Endothelial cell (in vitro differentiated cells): ENCODE data around the gene GMPR2. TPM values are rescaled to one million over a fixed set of nuclear protein-coding genes. Genes with fewer than 3 reads are reported as not detected.
"Not testable (repeated sequence)": the region's sequence is repeated elsewhere in the genome, so short reads cannot be mapped to it uniquely, and the experiment has no call there.

Experiments used
- DNase-seq: peaks from one replicate; pipeline ENCODE4 v3.0.0; 2021; ENCODE audit warnings: low spot score
- H3K27ac Mint-ChIP-seq: one replicate; pipeline ENCODE4 v1.8.0; 2021; ENCODE audit warnings: mixed read lengths, inconsistent platforms; ENCODE audit not compliant: unreplicated experiment
- H3K27me3 Mint-ChIP-seq: one replicate; pipeline ENCODE4 v1.8.0; 2021; ENCODE audit warnings: mild to moderate bottlenecking, moderate library complexity, mixed read lengths, inconsistent platforms; ENCODE audit not compliant: unreplicated experiment
- H3K36me3 Mint-ChIP-seq: one replicate; pipeline ENCODE4 v1.8.0; 2021; ENCODE audit warnings: mild to moderate bottlenecking, low read depth, mixed read lengths, inconsistent platforms; ENCODE audit not compliant: unreplicated experiment
- H3K4me1 Mint-ChIP-seq: one replicate; pipeline ENCODE4 v1.8.0; 2021; ENCODE audit warnings: mild to moderate bottlenecking, mixed read lengths, inconsistent platforms; ENCODE audit not compliant: unreplicated experiment
- H3K4me3 Mint-ChIP-seq: one replicate; pipeline ENCODE4 v1.8.0; 2021; ENCODE audit warnings: mild to moderate bottlenecking, mixed read lengths, inconsistent platforms; ENCODE audit not compliant: unreplicated experiment
- H3K9me3 Mint-ChIP-seq: one replicate; pipeline ENCODE4 v1.8.0; 2021; ENCODE audit warnings: mixed read lengths, inconsistent platforms; ENCODE audit not compliant: unreplicated experiment
- total RNA-seq: library from RNA; stranded (reverse); fragmentation: NEBNext Ultra II Directional; extraction: Animal tissue kit (Norgen Biotek cat#: 25700); gene quantifications from one replicate; pipeline ENCODE4 v1.2.1, GENCODE V29; 2021; ENCODE audit not compliant: unreplicated experiment
- TF ChIP-seq, protein P1 (sequence below): fragments of 200-600 bp; sonication (generic); IDR thresholded peaks from one replicate; pipeline ENCODE4 v1.5.0; 2021; ENCODE audit warnings: antibody characterized with exemption; ENCODE audit not compliant: unreplicated experiment

GMPR2 gene
- total RNA-seq, 1 donor from 2014 or later, result 61.3 TPM

DNA sequence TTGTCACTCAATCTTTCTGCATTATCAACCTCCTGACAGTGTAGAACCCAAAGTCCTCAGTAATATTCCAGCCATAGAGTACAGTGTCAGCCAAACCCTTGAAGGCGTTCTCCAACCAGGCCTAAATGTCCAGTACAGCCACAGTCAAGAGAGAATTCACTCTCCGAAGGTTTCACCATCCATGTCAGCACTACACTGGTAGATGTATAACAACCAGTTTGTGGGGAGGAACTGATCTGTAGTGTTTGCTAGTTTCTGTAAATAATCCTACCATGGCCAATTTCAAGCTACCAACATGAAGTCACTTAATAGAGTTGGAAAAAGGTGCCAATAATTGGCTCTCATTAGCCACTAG is 16.4 kb upstream of the GMPR2 start:
- no peak for DNase-seq
- H3K9me3 Mint-ChIP-seq, result no peaks in the 10 kb centered on the region
- H3K27ac Mint-ChIP-seq, result peak overlapping the region; percentile 79
- H3K4me3 Mint-ChIP-seq, result peak overlapping the region; percentile 95
- peaks cover 21% of the 10 kb centered on the region for H3K4me1 Mint-ChIP-seq
- peaks cover 20% of the 10 kb centered on the region for H3K27me3 Mint-ChIP-seq
- TF ChIP-seq, protein P1, sequence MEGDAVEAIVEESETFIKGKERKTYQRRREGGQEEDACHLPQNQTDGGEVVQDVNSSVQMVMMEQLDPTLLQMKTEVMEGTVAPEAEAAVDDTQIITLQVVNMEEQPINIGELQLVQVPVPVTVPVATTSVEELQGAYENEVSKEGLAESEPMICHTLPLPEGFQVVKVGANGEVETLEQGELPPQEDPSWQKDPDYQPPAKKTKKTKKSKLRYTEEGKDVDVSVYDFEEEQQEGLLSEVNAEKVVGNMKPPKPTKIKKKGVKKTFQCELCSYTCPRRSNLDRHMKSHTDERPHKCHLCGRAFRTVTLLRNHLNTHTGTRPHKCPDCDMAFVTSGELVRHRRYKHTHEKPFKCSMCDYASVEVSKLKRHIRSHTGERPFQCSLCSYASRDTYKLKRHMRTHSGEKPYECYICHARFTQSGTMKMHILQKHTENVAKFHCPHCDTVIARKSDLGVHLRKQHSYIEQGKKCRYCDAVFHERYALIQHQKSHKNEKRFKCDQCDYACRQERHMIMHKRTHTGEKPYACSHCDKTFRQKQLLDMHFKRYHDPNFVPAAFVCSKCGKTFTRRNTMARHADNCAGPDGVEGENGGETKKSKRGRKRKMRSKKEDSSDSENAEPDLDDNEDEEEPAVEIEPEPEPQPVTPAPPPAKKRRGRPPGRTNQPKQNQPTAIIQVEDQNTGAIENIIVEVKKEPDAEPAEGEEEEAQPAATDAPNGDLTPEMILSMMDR, result no peak
- H3K36me3 Mint-ChIP-seq, result peaks cover 12% of the 10 kb centered on the region

DNA sequence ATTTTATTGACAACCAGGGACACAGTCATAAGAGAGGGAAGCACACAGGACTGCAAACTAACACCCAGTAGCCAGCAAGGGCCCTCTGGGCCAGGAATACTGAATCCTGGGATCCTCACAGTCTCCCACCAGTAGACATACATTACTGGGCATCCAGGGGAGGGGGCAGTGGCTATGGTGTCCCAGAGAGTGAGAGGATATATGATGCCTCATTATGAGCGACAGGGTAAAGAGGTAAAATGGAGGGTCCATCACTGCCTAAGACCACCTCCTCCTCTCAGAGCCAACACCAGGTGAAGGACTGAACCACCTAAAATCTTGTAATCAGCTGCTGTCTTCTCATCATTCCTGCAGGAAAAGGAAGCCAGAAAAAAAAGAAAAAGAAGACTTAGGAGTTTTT is 15.9 kb upstream of the GMPR2 start:
- not testable (repeated sequence) for DNase-seq, H3K36me3 Mint-ChIP-seq, H3K9me3 Mint-ChIP-seq, H3K27ac Mint-ChIP-seq
- H3K4me3 Mint-ChIP-seq, result peak overlapping the region; percentile 95
- H3K4me1 Mint-ChIP-seq, result peaks cover 21% of the 10 kb centered on the region
- H3K27me3 Mint-ChIP-seq, result peaks cover 18% of the 10 kb centered on the region

DNA sequence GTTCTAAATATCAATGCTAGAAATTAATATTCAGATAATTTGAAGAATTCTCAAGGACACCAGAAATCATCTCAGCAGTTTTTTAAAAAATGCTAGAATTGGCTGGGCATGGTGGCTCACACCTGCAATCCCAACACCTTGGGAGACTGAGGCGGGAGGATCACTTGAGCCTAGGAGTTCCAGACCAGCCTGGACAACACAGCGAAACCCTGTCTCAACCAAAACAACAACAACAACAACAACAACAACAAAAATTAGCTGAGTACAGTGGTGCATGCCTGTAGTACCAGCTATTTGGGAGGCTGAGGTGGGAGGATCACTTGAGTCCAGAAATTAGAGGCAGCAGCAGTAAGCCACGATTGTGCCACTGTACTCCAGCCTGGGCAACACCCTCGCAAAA is 13.6 kb upstream of the GMPR2 start:
- Mint-ChIP-seq H3K4me3 (no peak overlapping the region), H3K27ac (no peak overlapping the region), H3K36me3 (peaks cover 8% of the 10 kb centered on the region)

DNA sequence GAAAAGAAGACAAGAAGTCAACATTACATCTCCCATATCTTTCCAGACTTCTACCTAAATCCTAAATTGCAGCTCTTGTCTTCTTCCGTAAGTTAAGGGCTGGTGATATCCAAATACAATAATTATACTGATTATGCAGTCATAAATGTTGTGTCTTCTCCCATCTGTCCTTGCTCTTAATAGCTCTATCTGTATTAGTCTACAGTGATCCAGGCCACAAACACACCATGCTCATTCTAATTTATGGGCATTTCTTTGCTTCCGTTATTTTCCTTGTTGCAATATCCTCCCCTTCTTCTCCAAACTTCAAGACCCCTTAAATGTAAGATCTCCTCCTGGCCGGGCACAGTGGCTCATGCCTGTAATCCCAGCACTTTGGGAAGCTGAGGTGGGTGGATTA is 13.2 kb upstream of the GMPR2 start:
- Mint-ChIP-seq H3K36me3 (peaks cover 8% of the 10 kb centered on the region), H3K27me3 (peaks cover 3% of the 10 kb centered on the region), H3K27ac (peak overlapping the region; percentile 2), H3K4me3 (no peak overlapping the region), H3K4me1 (peaks cover 12% of the 10 kb centered on the region), H3K9me3 (no peaks in the 10 kb centered on the region)
- TF ChIP-seq, protein P1, result no peak
- no peak for DNase-seq

More for the DNA sequence above, 13.6 kb upstream of the GMPR2 start:
- no peaks in the 10 kb centered on the region for H3K9me3 Mint-ChIP-seq
- H3K4me1 Mint-ChIP-seq, result peaks cover 17% of the 10 kb centered on the region
- peaks cover 7% of the 10 kb centered on the region for H3K27me3 Mint-ChIP-seq
- TF ChIP-seq, protein P1, result no peak
- no peak for DNase-seq

DNA sequence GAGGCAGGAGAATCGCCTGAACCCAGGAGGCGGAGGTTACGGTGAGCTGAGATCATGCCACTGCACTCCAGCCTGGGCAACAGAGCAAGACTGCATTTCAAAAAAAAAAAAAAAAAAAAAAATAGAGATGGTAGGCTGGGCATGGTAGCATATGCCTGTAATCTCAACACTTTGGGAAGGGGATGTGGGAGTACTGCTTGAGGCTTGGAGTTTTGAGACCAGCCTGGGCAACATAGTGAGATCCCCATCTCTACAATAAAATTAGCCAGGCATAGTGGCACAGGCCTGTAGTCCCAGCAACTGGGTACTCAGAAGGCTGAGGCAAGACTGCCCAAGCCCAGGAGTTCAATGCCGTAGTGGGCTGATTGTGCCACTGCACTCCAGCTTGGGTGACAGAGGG is 9.7 kb upstream of the GMPR2 start:
- not testable (repeated sequence) for H3K4me1 Mint-ChIP-seq, H3K27me3 Mint-ChIP-seq, H3K36me3 Mint-ChIP-seq, H3K4me3 Mint-ChIP-seq, H3K9me3 Mint-ChIP-seq, H3K27ac Mint-ChIP-seq, DNase-seq

DNA sequence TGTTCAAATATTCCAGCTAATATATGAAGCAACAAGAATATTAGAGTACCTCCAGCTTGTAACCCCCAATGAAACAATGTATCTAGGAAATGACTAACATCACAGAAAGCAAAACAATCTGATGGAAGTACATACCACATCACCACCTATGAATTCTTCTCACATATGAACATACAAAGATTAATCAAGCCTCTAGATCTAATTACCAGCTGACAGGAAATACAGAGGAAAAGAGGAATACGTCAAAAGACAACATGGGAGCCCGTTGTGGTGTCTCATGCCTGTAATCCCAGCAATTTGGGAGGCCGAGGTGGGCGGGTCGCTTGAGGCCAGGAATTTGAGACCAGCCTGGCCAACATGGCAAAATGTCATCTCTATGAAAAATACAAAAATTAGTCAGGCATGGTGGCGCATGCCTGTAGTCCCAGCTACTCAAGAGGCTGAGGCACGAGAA is 8.1 kb upstream of the GMPR2 start:
- TF ChIP-seq, protein P1, result no peak
- no peaks in the 10 kb centered on the region for H3K27me3 Mint-ChIP-seq
- no peaks in the 10 kb centered on the region for H3K9me3 Mint-ChIP-seq
- no peak for DNase-seq
- peaks cover 3% of the 10 kb centered on the region for H3K36me3 Mint-ChIP-seq
- no peak overlapping the region for H3K27ac Mint-ChIP-seq
- H3K4me1 Mint-ChIP-seq, result no peaks in the 10 kb centered on the region
- no peak overlapping the region for H3K4me3 Mint-ChIP-seq
